GM10248 (cell line): ENCODE measurements around the gene LOXHD1.

Experiments
- CTCF ChIA-PET: fragments of 300-600 bp; sonication (Branson Sonifier 250); formaldehyde crosslinking; extraction: SDS; loops from one replicate; lab custom pipeline; 2021; ENCODE audit warnings: antibody characterized with exemption; lab: Yijun Ruan, JAX
- POLR2A ChIA-PET: fragments of 350-650 bp; sonication (Branson Sonifier 250); formaldehyde crosslinking; extraction: SDS; loops from one replicate; lab custom pipeline; 2020; ENCODE audit warnings: antibody characterized with exemption; lab: Yijun Ruan, JAX
- DNase-seq: peaks from one replicate; pipeline ENCODE4 v3.0.0; 2012; ENCODE audit errors: extremely low spot score
- TF ChIP-seq, protein P1 (sequence below): IDR thresholded peaks from 2 replicates; pipeline ENCODE4 v1.5.1; 2012; ENCODE audit warnings: mild to moderate bottlenecking, low read depth; ENCODE audit errors: extremely low read depth, missing control alignments, control extremely low read depth

Gene LOXHD1

DNA sequence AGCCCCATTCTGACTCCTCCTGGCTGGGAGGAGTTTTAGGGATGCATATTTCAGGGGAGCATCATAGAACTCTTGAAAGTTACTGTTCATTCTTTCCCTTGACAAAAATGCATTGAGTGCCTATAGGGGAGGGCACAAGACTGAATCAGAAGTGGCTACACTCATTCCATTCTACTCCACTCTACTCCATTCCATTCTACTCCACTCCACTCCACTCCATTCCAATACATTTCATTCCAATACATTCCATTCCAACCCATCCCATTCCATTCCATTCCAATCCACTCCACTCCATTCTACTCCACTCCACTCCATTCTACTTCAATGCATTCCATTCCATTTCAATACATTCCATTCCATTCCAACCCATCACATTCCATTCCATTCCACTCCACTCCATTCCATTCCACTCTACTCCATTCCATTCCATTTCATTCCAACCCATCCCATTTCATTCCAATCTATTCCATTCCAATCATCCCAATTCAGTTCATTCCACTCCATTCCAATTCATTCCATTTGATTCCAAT is 110.8 kb downstream of the LOXHD1 start:
- ChIA-PET POLR2A (no interaction called here), CTCF (no interaction called here)
- DNase-seq, result no peak
- TF ChIP-seq, protein P1, sequence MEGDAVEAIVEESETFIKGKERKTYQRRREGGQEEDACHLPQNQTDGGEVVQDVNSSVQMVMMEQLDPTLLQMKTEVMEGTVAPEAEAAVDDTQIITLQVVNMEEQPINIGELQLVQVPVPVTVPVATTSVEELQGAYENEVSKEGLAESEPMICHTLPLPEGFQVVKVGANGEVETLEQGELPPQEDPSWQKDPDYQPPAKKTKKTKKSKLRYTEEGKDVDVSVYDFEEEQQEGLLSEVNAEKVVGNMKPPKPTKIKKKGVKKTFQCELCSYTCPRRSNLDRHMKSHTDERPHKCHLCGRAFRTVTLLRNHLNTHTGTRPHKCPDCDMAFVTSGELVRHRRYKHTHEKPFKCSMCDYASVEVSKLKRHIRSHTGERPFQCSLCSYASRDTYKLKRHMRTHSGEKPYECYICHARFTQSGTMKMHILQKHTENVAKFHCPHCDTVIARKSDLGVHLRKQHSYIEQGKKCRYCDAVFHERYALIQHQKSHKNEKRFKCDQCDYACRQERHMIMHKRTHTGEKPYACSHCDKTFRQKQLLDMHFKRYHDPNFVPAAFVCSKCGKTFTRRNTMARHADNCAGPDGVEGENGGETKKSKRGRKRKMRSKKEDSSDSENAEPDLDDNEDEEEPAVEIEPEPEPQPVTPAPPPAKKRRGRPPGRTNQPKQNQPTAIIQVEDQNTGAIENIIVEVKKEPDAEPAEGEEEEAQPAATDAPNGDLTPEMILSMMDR, result no peak

DNA sequence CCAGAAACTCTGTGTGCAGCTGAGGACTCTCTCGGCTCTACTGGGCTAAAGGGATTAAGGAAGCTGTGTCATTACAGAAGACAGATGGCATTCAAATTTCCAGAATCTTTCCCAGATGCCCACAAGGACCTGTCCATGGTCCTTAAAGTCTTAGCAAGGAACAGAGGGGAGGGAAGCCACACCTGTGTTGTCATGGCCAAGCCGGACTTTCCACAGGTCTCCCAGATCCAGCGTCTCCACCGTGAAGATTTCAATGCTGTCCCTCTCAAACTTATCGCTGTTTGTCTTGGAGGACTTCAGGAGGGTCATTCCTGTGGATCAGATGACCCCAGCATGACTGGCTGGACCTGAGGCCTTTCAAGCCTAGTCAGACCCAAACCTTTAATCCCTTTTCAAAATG is 114.5 kb downstream of the LOXHD1 start:
- CTCF ChIA-PET, result interaction anchor here (0.8 to 1.0 kb wide), 3 partner anchors 9 to 115 kb away, joined by 3 read pairs; no protein-coding TSS in a partner anchor
- POLR2A ChIA-PET, result no interaction called here
- no peak for DNase-seq
- TF ChIP-seq, protein P1, result no peak

DNA sequence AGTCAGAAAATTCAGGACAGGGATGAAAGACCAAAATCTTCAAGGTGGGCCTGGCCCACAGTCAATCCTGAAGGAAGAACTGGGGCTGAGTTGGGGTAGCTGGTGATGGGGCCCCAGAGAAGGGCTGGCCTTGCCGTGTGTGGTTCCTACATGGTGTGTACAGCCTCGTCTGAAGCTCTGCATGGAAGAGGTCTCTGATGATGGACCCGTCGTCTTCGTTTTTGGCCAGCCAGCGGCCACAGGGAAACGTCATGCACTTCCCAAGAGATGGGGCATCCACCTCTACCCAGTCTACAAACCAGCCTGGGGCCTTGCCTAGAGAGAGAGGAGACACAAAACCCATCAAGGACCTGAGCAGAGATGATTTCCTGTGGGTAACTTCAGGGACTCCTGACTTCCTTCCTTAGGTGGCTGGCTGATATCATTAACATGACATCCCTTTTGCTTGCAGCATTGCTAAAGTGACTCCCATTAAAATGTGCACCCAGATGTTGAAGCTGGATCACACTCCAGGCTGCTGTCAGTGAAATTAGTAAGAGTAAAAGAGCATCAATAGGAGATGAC is 115.3 kb downstream of the LOXHD1 start:
- POLR2A ChIA-PET, result no interaction called here
- CTCF ChIA-PET, result no interaction called here

DNA sequence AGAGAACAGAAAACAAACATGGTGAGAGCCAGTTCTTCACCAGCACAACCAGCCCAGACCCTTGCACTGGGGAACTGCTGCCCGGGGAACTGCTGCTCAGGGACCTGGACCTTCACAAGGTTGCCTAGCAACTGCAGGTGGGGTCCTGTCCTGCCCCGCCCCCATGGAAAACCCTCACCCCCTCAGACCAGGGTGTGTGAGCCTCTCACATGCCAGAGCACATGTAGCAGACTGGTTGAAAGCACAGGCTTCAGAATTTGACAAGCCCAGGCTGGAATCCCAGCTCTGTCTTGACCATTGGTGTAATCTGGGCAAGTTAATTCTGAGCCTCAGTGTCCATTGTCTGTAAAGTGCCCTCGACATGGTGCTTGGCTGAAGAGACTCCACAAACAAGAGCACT is 118.6 kb downstream of the LOXHD1 start:
- TF ChIP-seq, protein P1, result no peak
- no peak for DNase-seq
- CTCF ChIA-PET, result interaction anchor here (2.0 kb wide), 1 partner anchor 120 kb away, joined by 5 read pairs; no protein-coding TSS in a partner anchor
- POLR2A ChIA-PET, result no interaction called here

More for the DNA sequence above, 115.3 kb downstream of the LOXHD1 start:
- DNase-seq, result no peak
- TF ChIP-seq, protein P1, result no peak

DNA sequence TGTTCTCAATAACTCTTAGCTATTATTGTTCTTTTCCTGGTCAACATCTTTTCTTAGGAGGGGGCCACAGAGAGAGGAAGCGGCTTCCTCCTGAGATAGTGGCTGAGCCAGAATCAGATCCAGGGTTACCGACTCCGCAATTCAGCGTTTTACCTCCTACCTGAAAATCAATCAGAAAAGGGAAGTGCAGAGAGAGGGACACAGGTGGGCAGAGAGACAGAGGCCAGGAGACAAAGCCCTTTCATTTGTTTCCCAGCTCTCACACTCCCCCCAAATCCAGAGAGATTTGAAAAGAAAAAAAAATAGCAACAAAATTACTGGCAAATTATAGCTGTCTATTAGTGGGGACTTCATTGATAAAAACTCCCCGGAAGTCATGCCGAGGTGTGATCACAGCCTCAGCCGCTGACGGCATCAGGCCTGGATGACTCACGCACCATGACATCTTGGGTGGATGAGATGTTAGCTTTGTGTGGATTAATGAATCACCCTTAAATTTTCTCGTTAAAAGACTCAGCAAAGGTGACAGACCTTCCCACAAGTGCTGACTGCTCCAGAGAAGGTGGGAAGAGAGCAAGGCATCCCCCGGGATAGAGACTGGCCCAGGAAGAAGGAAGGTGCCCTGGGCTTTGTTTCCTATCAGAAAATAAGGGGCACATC is 120.7 kb downstream of the LOXHD1 start:
- TF ChIP-seq, protein P1, result no peak
- POLR2A ChIA-PET, result no interaction called here
- DNase-seq, result no peak

DNA sequence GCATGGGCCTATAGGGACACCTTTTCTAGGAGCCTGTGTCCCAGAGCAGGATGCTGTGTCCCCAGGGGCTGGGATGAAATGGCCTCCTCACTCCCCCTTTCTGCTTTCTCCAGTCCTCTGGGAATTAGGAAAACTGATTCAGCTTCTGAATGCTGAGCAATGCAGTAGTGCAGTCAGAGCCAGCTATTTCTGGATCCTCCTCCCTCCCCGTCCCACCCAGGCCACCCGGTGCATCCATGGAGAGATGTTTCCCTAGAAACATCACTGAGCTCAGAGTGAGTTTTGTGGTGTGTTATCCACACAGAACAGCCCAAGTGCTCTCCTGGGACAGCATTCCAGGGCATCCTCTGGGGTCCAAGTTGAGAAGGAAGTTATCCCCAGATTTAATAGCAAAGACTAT is 125.5 kb downstream of the LOXHD1 start:
- ChIA-PET CTCF (interaction anchor here (1.0 to 1.3 kb wide), 2 partner anchors 11 to 24 kb away, joined by 3 read pairs; no protein-coding TSS in a partner anchor), POLR2A (no interaction called here)

More for the DNA sequence above, 120.7 kb downstream of the LOXHD1 start:
- CTCF ChIA-PET, result interaction anchor here (0.9 to 1.3 kb wide), 2 partner anchors 40 to 255 kb away, joined by 3 read pairs; no protein-coding TSS in a partner anchor

More for the DNA sequence above, 125.5 kb downstream of the LOXHD1 start:
- TF ChIP-seq, protein P1, result no peak
- DNase-seq, result no peak
